ENCODE results near the gene TPP2. TPM values are rescaled to one million over a fixed set of nuclear protein-coding genes. Genes with fewer than 3 reads are reported as not detected.
A peak's percentile ranks its signal among the peaks of the same experiment; 100 is the strongest.

The TPP2 gene
- total RNA-seq, 1 donor from 2014 or later: 61.1 TPM

- TF ChIP-seq CTCF (conservative IDR thresholded peaks at IDR 0.05; ENCODE audit: low read depth, low read length): no peak
- DNase-seq (ENCODE audit: low read depth): no peak
- no peak overlapping the region for H3K4me3 ChIP-seq (ENCODE audit: low read depth, low read length)
These were observed 12.2 kb downstream of the TPP2 start for GRCh38 chr13:102608974-102609373.

DNA sequence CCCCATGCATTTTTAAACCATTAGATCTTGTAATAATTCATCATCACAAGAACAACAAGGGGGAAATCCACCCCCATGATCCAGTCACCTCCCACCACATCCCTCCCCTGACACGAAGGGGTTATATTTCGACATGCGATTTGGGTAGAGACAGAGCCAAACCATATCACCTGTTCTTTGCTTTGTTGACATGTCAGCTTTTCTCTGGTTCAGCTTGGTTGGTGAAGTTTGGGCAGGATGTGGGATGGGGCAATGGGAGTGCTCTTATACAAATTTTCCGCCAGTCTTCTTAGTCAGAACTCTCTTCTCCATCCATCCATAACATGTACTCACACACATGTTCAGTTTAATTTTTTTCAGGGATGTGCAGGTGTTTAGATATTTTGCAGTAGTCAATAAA lies 12.9 kb downstream of the TPP2 start:
- no peak for DNase-seq (ENCODE audit: low read depth)
- H3K4me3 ChIP-seq (ENCODE audit: low read depth, low read length): no peak overlapping the region
- TF ChIP-seq CTCF (conservative IDR thresholded peaks at IDR 0.05; ENCODE audit: low read depth, low read length): no peak

DNA sequence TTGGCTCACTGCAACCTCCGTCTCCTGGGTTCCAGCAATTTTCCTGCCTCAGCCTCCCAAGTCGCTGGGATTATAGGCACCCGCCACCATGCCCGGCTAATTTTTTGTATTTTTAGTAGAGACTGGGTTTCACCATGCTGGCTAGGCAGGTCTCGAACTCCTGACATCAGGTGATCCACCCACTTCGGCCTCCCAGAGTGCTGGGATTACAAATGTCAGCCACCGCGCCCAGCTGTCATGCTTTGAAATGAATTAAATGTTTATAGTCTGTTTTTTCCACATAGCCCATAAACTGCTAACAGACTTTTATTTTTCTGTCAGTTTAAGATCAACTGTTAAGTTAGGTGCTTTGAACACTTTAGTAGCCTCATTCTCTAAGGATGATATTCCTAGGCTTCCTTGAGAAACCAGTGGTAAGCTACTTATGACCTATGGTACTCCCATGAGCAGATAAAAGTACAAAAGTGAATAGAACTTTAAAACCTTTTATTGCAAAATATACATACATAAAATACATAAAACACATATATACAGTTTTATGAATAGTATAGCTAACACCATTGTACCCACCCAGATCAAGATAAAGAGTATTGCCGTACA lies 13.6 kb downstream of the TPP2 start:
- no peak overlapping the region for H3K4me3 ChIP-seq (ENCODE audit: low read depth, low read length)
- no peak for TF ChIP-seq CTCF (conservative IDR thresholded peaks at IDR 0.05; ENCODE audit: low read depth, low read length)
- DNase-seq (ENCODE audit: low read depth): no peak

DNA sequence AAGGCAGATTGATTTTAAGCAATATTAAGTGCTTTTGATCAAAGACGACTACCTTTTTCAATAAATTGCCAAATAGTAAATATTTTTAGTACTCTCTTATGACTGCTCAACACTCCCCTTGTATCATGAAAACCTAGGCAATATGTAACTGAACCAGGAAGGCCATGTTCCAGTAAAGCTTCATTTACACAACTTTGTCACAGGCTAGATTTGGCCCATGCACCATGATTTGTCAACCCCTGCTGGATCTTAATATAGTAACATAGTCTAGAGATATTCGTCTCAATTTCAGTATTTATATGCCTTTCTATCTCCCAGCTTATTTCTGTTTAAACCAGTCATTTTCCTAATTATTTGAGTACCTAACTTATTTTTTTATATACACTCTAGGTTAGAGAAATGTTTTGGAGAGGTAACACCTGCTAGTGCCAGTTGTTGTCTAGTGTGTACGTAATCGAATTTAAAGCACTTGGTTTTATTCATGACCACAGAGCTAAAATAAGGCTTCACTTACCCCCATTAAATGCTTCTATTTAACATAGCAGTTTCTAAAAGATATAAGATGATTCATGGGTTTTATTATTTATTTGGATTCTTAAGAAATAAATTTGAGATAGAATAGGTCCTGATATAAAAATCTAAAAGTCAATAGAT lies 21.0 kb downstream of the TPP2 start:
- no peak for DNase-seq (ENCODE audit: low read depth)
- no peak overlapping the region for H3K4me3 ChIP-seq (ENCODE audit: low read depth, low read length)
- TF ChIP-seq CTCF (conservative IDR thresholded peaks at IDR 0.05; ENCODE audit: low read depth, low read length): no peak

- DNase-seq (ENCODE audit: low read depth): no peak
- TF ChIP-seq CTCF (conservative IDR thresholded peaks at IDR 0.05; ENCODE audit: low read depth, low read length): no peak
- no peak overlapping the region for H3K4me3 ChIP-seq (ENCODE audit: low read depth, low read length)
These were observed 23.7 kb downstream of the TPP2 start for GRCh38 chr13:102620516-102620915.

DNA sequence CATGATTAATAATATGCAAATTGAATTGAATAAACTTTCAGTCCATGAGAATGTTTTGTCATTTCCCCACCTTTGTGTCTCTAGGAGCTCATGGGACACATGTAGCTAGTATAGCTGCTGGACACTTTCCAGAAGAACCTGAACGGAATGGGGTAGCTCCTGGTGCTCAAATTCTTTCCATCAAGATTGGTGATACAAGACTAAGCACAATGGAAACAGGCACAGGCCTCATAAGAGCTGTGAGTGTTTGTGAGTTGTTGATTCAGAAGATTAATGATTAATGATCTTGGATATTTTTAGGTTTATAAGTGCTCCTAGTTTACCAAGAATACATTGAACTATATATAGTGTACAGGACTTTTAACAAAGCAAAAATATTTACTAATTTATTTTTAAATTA lies 30.1 kb downstream of the TPP2 start:
- no peak for TF ChIP-seq CTCF (conservative IDR thresholded peaks at IDR 0.05; ENCODE audit: low read depth, low read length)
- peak; percentile 15 for DNase-seq (ENCODE audit: low read depth)
- H3K4me3 ChIP-seq (ENCODE audit: low read depth, low read length): no peak overlapping the region

DNA sequence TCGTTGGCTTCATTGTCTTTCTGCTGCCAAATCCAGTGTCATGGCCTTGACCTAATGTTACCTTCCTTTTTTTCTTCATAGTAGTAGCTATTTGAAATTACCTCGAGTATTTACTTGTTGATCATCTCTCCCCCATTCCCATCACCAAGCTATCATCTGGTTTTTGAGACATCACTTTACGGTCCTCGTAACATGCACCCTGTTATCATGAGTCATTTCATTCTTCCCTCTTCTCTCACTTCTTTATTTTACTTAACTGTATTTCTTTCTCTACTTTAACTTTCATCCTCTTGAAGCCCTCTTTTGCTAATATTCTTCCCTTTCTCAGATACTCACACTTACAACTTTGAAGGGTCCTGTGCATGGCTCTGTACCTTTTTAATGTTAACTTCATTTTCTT lies 31.8 kb downstream of the TPP2 start:
- TF ChIP-seq CTCF (conservative IDR thresholded peaks at IDR 0.05; ENCODE audit: low read depth, low read length): no peak
- no peak for DNase-seq (ENCODE audit: low read depth)
- no peak overlapping the region for H3K4me3 ChIP-seq (ENCODE audit: low read depth, low read length)

Data from epithelial cell of proximal tubule (primary cell).